ENCODE measurements around the gene PHLDB2. TPM values are rescaled to one million over a fixed set of nuclear protein-coding genes. Genes with fewer than 3 reads are reported as not detected.

PHLDB2 gene
- total and polyA plus RNA-seq, 2 of the 8 experiments (the other 6 are each of a cell fraction or from before 2014, with no cell fraction given): 5.8 to 22.6 TPM

DNA sequence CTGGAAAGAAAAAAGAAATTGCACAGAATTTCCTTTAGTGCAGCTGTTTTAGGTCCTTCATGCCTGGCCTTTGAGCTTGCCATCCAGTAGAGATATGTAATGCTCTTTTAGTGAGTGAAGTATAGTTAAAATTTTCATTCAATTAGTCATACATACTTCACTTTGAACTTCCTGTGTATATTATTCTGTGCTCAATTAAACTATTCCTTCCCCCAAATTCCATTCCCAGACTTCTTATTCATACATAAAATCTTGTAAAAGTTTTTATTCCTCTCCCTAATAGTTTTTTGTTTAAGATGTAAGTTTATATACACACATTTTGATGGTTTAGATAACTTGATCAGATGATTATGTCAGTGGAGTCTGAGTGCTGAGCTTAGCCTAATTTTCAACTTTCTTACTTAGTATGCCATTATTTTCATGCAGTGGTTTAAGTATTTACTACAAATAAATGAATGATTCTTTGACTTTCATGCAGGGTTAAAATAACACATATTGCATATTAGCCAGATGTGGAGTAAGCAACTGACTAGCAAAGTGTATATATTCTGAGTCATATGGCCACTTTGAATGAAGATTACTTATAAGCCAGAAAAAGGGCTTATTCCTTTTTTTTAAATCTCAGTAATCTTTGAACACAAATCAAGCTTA lies 77.3 kb downstream of the PHLDB2 start:
- ChIA-PET POLR2A (ENCODE audit: partially characterized antibody) (no interaction called here), CTCF (ENCODE audit: partially characterized antibody) (interaction anchor here (0.5 to 1.8 kb wide), 3 partner anchors 10 to 283 kb away, joined by 3 to 5 read pairs (median 3); no protein-coding TSS in a partner anchor)
- H2BK120ac ChIP-seq (replicated peaks; ENCODE audit: low read depth, low read length): no peak overlapping the region
- no peak overlapping the region for H2AFZ ChIP-seq (ENCODE audit: low read length)
- no peak overlapping the region for H3K23ac ChIP-seq (ENCODE audit: insufficient read length)
- H3K4me2 ChIP-seq (ENCODE audit: insufficient read depth in 1 of 2, low read depth in 2 of 2, low read length in 2 of 2): no peak overlapping the region
- FAIRE-seq (no peak), DNase-seq (ENCODE audit: low read depth in 1 of 2, low spot score in 2 of 2) (no peak)
- H2BK12ac ChIP-seq (ENCODE audit: low read depth, low read length): no peak overlapping the region
- no peak for TF ChIP-seq BCL11A (IDR thresholded peaks at IDR 0.05; ENCODE audit: low read depth in 2 of 2, low read length in 2 of 2)
- TF ChIP-seq, protein P1, sequence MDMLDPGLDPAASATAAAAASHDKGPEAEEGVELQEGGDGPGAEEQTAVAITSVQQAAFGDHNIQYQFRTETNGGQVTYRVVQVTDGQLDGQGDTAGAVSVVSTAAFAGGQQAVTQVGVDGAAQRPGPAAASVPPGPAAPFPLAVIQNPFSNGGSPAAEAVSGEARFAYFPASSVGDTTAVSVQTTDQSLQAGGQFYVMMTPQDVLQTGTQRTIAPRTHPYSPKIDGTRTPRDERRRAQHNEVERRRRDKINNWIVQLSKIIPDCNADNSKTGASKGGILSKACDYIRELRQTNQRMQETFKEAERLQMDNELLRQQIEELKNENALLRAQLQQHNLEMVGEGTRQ (IDR thresholded peaks at IDR 0.05; ENCODE audit: low read length): no peak
- TF ChIP-seq SIN3A (conservative IDR thresholded peaks at IDR 0.05 in 1 of 2, IDR thresholded peaks at IDR 0.05 in 1 of 2; ENCODE audit: low read depth in 1 of 2, low read length in 2 of 2): no peak
- no peak for TF ChIP-seq SAP30 (IDR thresholded peaks at IDR 0.05; ENCODE audit: insufficient read depth, insufficient replicate concordance, low read length)
- no peak for TF ChIP-seq KDM1A (IDR thresholded peaks at IDR 0.05; ENCODE audit: borderline replicate concordance, low read length)
- no peak for TF ChIP-seq CEBPB (IDR thresholded peaks at IDR 0.05; ENCODE audit: low read depth, low read length)
- TF ChIP-seq, protein P2, sequence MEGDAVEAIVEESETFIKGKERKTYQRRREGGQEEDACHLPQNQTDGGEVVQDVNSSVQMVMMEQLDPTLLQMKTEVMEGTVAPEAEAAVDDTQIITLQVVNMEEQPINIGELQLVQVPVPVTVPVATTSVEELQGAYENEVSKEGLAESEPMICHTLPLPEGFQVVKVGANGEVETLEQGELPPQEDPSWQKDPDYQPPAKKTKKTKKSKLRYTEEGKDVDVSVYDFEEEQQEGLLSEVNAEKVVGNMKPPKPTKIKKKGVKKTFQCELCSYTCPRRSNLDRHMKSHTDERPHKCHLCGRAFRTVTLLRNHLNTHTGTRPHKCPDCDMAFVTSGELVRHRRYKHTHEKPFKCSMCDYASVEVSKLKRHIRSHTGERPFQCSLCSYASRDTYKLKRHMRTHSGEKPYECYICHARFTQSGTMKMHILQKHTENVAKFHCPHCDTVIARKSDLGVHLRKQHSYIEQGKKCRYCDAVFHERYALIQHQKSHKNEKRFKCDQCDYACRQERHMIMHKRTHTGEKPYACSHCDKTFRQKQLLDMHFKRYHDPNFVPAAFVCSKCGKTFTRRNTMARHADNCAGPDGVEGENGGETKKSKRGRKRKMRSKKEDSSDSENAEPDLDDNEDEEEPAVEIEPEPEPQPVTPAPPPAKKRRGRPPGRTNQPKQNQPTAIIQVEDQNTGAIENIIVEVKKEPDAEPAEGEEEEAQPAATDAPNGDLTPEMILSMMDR (IDR thresholded peaks at IDR 0.05; ENCODE audit: control extremely low read depth in 1 of 3, insufficient read depth in 1 of 3, low read depth in 1 of 3, low read length in 3 of 3): no peak
- no peak for TF ChIP-seq KDM4A (IDR thresholded peaks at IDR 0.05; ENCODE audit: low read depth, low read length, severe bottlenecking)
- TF ChIP-seq SIX5 (IDR thresholded peaks at IDR 0.05; ENCODE audit: low read depth, low read length): no peak
- no peak for TF ChIP-seq ASH2L (IDR thresholded peaks at IDR 0.05; ENCODE audit: low read length)
- H3K4me1 ChIP-seq (replicated peaks in 1 of 4; ENCODE audit: control insufficient read depth in 3 of 4, insufficient read depth in 4 of 4, low read length in 3 of 4): no peaks in the 10 kb centered on the region
- H3K79me2 ChIP-seq (ENCODE audit: control insufficient read depth in 1 of 2, insufficient read depth in 2 of 2, low read length in 2 of 2): no peaks in the 10 kb centered on the region
- no peak overlapping the region for H3K9ac ChIP-seq (replicated peaks in 1 of 4; ENCODE audit: extremely low read depth in 1 of 4, low read depth in 3 of 4, low read length in 3 of 4)
- H2BK15ac ChIP-seq (ENCODE audit: low read length): no peak overlapping the region
- H4K8ac ChIP-seq (ENCODE audit: extremely low read depth, insufficient read depth, low read length): no peak overlapping the region
- no peaks in the 10 kb centered on the region for H4K20me1 ChIP-seq (replicated peaks in 1 of 2; ENCODE audit: control insufficient read depth in 1 of 2, insufficient read depth in 2 of 2, low read length in 2 of 2)
- no peak overlapping the region for H3K56ac ChIP-seq (replicated peaks; ENCODE audit: insufficient read length, low read depth, low read length)
- no peaks in the 10 kb centered on the region for H3K9me3 ChIP-seq (ENCODE audit: insufficient read depth in 2 of 2, low read depth in 1 of 2, low read length in 1 of 2)
- no peak overlapping the region for H3K14ac ChIP-seq (ENCODE audit: insufficient read length)
- no peak overlapping the region for H3K18ac ChIP-seq (ENCODE audit: extremely low read depth, low read length)
- H3K4me3 ChIP-seq (ENCODE audit: extremely low read depth in 1 of 4, insufficient read depth in 2 of 4, low read depth in 3 of 4, low read length in 4 of 4): no peak overlapping the region
- no peak overlapping the region for H2BK5ac ChIP-seq (ENCODE audit: low read depth, low read length)
- no peak overlapping the region for H3K27ac ChIP-seq (ENCODE audit: low read depth, low read length)
- H3K36me3 ChIP-seq (ENCODE audit: control insufficient read depth in 2 of 4, insufficient read depth in 4 of 4, low read length in 3 of 4): 0 out of 8 replicates have a peak, but pooled peaks cover 0 to 2% (median 0%) of the 10 kb centered on the region in 4 experiments
- H3K23me2 ChIP-seq (ENCODE audit: low read depth, low read length): no peaks in the 10 kb centered on the region
- H4K5ac ChIP-seq (ENCODE audit: insufficient read length, low read depth, low read length): no peak overlapping the region
- no peaks in the 10 kb centered on the region for H3K79me1 ChIP-seq (ENCODE audit: low read depth, low read length)
- H2BK20ac ChIP-seq (ENCODE audit: low read length): no peak overlapping the region
- no peak overlapping the region for H3K4ac ChIP-seq (replicated peaks; ENCODE audit: insufficient read length, low read depth, low read length)
- H4K91ac ChIP-seq (replicated peaks; ENCODE audit: insufficient read length, low read length): no peak overlapping the region
- H2AK5ac ChIP-seq (ENCODE audit: low read depth, low read length): no peak overlapping the region
- H3K27me3 ChIP-seq (replicated peaks in 1 of 4; ENCODE audit: control insufficient read depth in 3 of 4, extremely low read depth in 1 of 4, insufficient read depth in 3 of 4, low read length in 3 of 4): no peaks in the 10 kb centered on the region

All from H1 (cell line).